Fibroblast of villous mesenchyme (primary cell): ENCODE data around the gene SH3RF3. TPM values are rescaled to one million over a fixed set of nuclear protein-coding genes. Genes with fewer than 3 reads are reported as not detected.

Source experiments
- DNase-seq: peaks from one replicate; pipeline ENCODE4 v3.0.0-alpha.2; 2010; ENCODE audit warnings: low read depth
- H3K4me3 ChIP-seq: 2 replicates; pipeline ENCODE4 v1.5.1; 2011; ENCODE audit warnings: low read depth, mild to moderate bottlenecking, low read length
- total RNA-seq: library from RNA; depleted of rRNA; stranded (reverse); fragments of >200 nt; gene quantifications from 2 replicates; pipeline ENCODE4 v1.2.3, GENCODE V29; 2012
- TF ChIP-seq, protein P1 (sequence below): IDR thresholded peaks from 2 replicates; pipeline ENCODE4 v1.5.1; 2012; ENCODE audit warnings: low read depth, mild to moderate bottlenecking, low read length; ENCODE audit not compliant: insufficient read depth

The SH3RF3 gene
- total RNA-seq, 1 donor = 13.4 TPM

DNA sequence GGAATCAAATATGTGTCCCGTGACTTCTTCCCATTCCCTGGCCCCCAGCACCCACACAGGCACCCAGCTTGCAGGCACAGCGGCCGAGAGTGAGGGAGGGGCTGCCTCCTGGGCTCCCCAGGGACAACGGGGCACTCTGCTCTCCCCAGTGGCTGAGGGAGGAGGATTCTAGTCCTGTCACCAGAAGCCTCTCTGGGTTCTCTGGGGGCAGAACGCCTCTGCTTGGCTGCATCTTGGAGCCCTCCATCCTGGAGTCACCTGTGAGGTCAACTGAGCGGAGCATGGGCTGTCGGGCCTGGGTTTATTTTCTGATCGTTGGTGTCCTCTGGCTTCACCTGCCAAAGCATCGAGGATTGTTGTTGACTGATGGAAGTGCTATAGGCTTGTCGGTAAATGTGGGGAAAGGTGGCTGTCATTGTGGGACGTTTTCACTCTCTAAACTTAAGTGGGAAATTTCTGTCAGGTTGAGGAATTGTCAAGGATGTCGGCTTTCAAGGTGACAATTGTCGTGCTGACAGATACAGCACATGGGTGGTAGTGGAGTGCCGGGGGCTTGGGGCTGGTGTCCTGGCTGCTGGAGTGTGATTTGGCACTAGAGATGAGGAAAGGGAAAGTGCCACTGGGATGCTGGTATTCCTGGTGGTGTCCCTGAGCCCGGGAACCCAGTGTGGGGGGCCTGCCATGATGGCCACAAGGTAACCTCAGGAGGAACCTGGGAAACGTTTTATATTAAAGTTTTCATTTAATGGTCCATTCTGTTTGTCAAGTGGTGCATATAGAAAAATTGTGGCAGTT is 13.6 kb downstream of the SH3RF3 start:
- no peak for DNase-seq
- H3K4me3 ChIP-seq = no peak overlapping the region
- TF ChIP-seq, protein P1, sequence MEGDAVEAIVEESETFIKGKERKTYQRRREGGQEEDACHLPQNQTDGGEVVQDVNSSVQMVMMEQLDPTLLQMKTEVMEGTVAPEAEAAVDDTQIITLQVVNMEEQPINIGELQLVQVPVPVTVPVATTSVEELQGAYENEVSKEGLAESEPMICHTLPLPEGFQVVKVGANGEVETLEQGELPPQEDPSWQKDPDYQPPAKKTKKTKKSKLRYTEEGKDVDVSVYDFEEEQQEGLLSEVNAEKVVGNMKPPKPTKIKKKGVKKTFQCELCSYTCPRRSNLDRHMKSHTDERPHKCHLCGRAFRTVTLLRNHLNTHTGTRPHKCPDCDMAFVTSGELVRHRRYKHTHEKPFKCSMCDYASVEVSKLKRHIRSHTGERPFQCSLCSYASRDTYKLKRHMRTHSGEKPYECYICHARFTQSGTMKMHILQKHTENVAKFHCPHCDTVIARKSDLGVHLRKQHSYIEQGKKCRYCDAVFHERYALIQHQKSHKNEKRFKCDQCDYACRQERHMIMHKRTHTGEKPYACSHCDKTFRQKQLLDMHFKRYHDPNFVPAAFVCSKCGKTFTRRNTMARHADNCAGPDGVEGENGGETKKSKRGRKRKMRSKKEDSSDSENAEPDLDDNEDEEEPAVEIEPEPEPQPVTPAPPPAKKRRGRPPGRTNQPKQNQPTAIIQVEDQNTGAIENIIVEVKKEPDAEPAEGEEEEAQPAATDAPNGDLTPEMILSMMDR = no peak

DNA sequence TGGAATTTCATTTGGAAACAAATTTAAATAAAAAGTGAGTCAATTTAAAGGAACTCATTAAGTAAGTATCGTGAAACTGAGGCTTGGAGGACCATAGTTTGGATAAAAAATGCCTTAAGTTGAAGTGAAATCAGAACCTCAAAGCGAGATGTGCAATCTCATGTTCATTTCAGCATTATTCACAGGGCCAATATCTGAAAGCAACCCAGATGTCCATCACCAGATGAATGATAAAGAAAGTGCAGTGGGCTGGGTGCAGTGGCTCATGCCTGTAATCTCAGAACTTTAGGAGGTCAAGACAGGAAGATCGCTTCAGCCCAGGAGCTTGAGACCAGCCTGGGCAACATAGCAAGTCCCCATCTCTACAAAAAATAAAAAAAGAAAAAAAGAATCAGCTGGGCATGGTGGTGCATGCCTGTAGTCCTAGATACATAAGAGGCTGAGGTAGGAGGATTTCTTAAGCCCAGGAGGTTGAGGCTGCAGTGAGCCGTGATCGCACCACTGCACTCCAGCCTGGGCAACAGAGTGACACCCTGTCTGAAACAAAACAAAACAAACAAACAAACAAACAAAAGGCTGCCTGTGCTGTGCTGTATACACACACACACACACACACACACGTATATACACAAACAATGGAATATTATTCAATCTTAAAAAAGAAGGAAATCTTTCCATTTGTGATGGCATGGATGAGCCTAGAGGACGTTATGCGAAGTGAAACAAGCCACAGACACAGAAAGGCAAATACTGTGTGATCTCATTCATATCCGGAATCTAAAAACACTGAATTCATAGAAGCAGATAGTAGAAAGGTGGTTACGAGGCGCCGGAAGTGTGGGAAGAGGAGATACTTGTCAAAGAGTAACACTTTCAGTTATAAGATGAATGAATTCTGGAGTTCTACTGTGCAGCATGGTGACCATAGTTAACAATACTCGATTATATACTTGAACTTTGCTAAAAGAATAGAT is 14.5 kb downstream of the SH3RF3 start:
- no peak for DNase-seq
- TF ChIP-seq, protein P1 = no peak
- no peak overlapping the region for H3K4me3 ChIP-seq

DNA sequence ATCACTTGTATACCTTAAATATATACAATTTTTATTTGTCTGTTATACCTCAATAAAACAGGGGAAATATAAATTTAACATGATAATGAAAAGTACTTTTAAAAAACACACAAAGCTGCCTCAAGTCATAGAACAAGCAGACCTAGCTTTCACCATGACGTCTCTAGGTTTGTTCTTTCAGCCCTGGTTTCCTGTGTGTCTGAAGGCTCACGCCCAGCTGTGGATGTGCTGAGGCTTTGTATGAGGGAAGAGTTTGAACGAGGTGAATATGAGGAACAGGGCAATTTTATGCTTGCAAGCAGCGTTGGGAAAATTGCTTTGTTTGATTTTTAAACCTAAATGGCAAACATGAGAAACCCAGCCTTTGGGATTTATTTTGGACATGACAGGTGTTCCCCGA is 15.3 kb downstream of the SH3RF3 start:
- H3K4me3 ChIP-seq = no peak overlapping the region
- no peak for DNase-seq
- TF ChIP-seq, protein P1 = no peak

- TF ChIP-seq, protein P1 = no peak
- no peak for DNase-seq
- no peak overlapping the region for H3K4me3 ChIP-seq
Measured at GRCh38 chr2:109144721-109145120, 15.7 kb downstream of the SH3RF3 start.

- H3K4me3 ChIP-seq = no peak overlapping the region
- TF ChIP-seq, protein P1 = no peak
Measured at GRCh38 chr2:109145286-109145685, 16.3 kb downstream of the SH3RF3 start.

GRCh38 chr2:109147405-109147804 is 18.4 kb downstream of the SH3RF3 start:
- no peak for DNase-seq
- TF ChIP-seq, protein P1 = no peak

More at GRCh38 chr2:109145286-109145685, 16.3 kb downstream of the SH3RF3 start:
- no peak for DNase-seq

More at GRCh38 chr2:109147405-109147804, 18.4 kb downstream of the SH3RF3 start:
- H3K4me3 ChIP-seq = no peak overlapping the region
